ENCODE data around the gene CD44. TPM values are rescaled to one million over a fixed set of nuclear protein-coding genes. Genes with fewer than 3 reads are reported as not detected.

The CD44 gene
- total RNA-seq, 1 experiment from 2014 or later: 211 TPM

GRCh38 chr11:35177370-35177769 is 38.4 kb downstream of the CD44 start:
- peak; percentile 89 for DNase-seq (ENCODE audit: low spot score)

DNA sequence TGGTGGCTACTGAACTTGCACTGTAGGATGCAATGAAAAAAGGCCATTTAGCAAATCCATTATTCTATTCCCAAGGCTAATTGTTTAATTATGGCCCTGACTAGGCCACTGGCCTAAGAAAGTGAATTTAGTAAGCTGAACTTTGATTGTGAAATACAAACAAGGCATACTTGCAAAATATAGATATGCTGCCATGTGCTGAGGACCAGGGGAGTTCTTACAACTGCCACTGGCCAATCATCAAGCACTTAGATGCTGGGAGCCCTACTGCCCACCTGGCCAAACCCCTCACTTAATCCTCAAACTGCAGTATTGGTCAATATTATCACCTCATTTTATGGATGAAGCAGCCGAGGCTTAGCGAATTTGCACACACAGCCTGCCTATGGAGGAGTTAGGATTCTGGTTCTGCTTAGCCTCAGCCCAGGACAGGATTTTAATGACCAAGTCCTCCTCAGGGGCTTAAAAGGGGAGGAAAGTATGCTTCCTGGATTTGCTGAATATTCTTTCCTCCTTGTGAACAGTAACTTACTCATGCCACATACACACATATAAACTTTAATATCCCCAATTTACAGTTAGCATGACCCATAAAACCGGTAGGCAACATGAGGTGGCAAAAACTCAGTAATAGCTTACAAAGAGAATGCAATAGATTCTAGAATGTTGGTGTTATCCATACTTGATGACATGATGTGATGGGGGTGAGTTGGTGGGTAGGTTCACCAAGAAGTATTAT is 39.3 kb downstream of the CD44 start:
- DNase-seq (ENCODE audit: low spot score): no peak

GRCh38 chr11:35178873-35179272 is 39.9 kb downstream of the CD44 start:
- no peak for DNase-seq (ENCODE audit: low spot score)

DNA sequence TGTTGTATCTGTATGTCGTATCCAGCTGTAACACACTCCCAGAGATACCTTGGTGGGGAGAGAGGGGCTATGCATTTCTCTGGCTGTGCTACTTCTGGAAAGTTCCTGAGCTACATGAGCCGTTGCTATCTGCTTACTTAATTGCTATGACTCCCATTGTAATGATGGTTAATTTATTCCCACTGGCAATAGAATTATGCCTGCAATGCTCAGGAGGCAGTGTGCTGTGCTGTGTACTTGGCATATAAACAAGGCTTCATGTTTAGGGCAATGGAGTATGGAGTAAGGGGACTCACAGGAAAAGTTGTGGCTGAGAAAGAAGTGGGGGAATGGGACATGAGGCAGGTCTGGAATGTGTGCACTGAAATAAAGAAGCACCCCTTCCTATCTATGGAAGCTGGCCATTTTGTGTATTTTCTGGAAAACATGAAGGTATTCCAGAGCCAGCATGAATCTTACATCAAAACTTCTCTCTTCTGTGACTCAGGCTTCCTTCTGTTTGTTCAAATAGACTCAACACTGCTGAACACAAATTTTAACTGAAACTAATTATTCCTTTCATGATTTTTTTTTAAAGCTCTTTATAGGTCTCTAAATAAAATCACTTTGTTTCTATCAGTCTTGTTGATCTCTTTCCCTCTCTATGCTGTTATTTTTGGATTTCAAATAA is 40.6 kb downstream of the CD44 start:
- DNase-seq (ENCODE audit: low spot score): no peak

- no peak for DNase-seq (ENCODE audit: low spot score)
These were observed 41.6 kb downstream of the CD44 start for GRCh38 chr11:35180317-35181233.

GRCh38 chr11:35182317-35182939 is 43.5 kb downstream of the CD44 start:
- DNase-seq (ENCODE audit: low spot score): no peak

- DNase-seq (ENCODE audit: low spot score): no peak
These were observed 44.5 kb downstream of the CD44 start for GRCh38 chr11:35183326-35183925.

DNA sequence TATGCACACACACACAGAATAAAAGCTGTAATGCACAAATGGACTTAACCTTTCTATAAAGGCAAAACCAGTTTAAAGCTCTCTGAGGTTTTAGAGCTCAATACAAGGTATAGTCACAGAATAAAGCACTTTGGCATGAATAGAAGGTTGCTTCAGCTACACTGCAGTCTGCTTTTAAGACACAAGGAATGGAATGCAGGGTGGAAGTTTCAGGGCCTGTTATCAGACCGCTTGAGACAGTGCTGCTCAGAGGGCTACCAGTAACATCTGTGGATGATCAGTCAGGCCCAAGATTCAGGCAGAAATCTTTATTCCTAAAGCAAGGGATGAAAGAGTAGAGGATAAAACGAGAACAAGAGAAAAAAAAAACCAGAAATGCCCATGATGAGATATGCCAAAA is 46.7 kb downstream of the CD44 start:
- no peak for DNase-seq (ENCODE audit: low spot score)

DNA sequence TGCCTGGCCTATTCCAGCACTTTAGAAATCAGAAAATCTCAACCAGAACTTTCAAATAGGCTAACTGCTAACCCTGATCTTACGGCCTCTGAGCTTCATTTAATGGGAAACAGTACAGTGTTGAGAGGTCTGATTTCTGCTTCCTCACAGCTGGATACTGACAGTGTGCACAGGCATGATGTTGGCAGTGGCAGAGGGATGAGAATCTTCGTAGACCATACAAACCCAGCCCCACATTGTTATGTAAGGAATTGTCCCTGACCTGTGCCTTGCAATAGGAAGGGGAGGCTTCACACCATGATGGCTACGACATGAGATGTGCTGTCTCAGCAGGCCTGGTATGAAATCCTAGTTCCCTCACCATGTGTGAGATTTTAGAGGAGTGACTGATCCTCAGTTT is 49.0 kb downstream of the CD44 start:
- no peak for DNase-seq (ENCODE audit: low spot score)

DNA sequence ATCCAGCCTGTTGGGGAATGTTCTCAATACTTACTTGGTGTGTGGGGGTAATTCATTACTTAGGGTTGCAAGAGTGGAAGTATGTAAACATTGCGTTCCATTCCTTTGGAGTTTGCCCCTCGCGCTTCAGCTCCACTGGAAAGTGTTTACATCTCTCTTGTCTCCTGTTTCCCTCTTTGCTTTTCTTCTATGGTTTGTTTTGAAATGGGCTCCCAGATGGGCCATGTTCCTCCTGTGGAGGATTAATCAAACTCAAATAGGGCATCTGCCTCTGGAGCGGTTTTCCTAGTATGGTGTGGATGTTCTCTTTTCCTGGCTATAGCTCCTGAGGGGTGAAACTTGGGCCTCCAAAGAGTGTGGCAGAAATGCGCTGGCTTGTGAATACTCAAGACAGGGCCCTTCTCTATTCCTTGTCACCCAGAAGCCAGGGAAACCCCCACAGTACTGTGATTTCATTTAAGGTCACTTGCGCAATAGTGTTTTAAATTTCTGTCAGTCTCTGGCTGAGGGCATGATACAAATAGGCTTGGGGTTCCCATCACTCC is 51.9 kb downstream of the CD44 start:
- DNase-seq (ENCODE audit: low spot score): no peak

- no peak for DNase-seq (ENCODE audit: low spot score)
These were observed 53.4 kb downstream of the CD44 start for GRCh38 chr11:35192347-35192746.

DNA sequence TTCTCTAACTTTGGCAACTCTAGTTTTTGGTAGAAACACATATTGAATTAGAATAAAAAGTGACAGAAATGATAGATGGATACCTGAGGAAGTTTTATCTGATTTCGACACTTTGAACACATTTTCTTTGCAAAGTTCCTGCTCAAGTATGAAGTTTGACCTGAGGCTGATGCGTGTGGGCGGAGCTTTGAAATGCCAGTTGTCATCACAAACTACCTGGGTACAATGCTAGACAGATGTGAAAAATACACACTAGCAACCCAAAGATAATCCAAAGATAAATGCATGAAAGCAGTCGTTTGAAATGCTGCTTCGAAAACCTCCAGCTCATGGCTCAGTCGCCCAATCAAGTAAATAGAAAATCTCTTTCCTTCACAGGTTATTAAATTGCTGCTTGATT is 54.8 kb downstream of the CD44 start:
- DNase-seq (ENCODE audit: low spot score): no peak

- no peak for DNase-seq (ENCODE audit: low spot score)
These were observed 58.3 kb downstream of the CD44 start for GRCh38 chr11:35197292-35197691.

- DNase-seq (ENCODE audit: low spot score): no peak
These were observed 61.9 kb downstream of the CD44 start for GRCh38 chr11:35200811-35201341.

- DNase-seq (ENCODE audit: low spot score): no peak
These were observed 65.6 kb downstream of the CD44 start for GRCh38 chr11:35204614-35205013.

- DNase-seq (ENCODE audit: low spot score): no peak
These were observed 67.6 kb downstream of the CD44 start for GRCh38 chr11:35206616-35207015.

- no peak for DNase-seq (ENCODE audit: low spot score)
These were observed 68.8 kb downstream of the CD44 start for GRCh38 chr11:35207471-35208403.

- no peak for DNase-seq (ENCODE audit: low spot score)
These were observed 69.8 kb downstream of the CD44 start for GRCh38 chr11:35208795-35209194.

DNA sequence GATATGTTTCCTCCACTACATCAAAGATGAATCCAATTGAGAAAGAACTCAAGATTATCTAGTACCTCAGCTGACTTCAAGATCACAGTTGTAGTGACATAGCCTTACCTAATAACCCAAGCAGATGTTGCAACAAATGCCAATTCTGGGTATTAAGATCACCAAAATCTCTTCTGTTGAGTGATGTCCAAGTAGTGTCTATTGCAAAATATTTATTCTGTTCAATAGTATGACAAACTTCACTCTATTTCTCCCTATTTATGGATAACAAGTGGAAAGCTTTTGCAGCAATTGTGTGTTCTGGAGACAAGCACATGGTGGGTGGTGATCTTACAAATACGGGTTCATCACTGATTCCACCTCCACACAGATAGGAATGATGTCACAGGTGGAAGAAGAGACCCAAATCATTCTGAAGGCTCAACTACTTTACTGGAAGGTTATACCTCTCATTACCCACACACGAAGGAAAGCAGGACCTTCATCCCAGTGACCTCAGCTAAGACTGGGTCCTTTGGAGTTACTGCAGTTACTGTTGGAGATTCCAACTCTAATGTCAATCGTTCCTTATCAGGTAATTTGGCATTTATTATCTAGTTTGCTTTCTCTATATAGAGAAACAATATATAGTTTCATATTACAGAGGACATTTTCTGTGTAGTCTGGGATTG is 72.0 kb downstream of the CD44 start:
- no peak for DNase-seq (ENCODE audit: low spot score)

Measured in H4 (cell line).